ENCODE measurements around the gene TSPAN16.
"Not testable (repeated sequence)": the region's sequence is repeated elsewhere in the genome, so short reads cannot be mapped to it uniquely, and the experiment has no call there.

Gene TSPAN16

DNA sequence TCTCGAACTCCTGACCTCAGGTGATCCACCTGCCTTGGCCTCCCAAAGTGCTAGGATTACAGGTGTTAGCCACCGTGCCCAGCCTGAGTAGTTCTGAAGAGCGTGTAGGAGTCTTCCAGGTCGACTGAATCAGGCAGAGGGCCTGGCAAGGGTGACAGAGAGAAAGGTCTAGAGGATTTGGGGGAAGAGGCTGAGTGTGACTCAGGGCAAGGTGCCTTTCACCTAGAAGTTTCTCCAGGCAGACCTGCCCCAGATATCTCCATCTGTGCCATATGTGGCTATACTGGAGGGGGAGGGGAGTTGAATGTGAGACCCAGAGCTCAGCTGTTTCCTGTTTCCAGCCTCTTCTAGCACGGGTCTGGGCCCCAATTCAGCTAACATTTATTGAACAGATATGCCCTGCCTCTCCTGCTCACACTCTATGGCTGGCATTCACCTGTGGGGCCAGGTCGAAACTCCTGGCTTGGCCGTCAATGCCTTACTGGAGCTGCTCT lies 51.6 kb downstream of the TSPAN16 start:
- no peak for DNase-seq

- no peak for DNase-seq
Measured at GRCh38 chr19:11349171-11349570, 53.2 kb downstream of the TSPAN16 start.

DNA sequence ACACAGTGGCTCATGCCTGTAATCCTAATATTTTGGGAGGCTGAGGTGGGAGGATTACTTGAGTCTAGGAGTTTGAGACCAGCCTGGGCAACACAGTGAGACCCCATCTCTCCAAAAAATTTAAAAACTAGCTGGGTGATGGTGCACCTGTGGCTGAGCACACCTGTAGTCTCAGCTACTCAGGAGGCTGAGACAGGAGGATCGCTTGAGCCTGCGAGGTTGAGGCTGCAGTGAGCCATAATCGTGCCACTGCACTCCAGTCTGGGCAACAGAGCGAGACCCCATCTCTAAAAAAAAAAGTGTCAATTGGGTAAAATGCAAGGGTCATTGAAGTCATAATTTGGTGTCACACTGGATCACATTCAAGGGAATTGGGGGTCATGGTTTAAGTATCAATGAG lies 58.1 kb downstream of the TSPAN16 start:
- not testable (repeated sequence) for DNase-seq

DNA sequence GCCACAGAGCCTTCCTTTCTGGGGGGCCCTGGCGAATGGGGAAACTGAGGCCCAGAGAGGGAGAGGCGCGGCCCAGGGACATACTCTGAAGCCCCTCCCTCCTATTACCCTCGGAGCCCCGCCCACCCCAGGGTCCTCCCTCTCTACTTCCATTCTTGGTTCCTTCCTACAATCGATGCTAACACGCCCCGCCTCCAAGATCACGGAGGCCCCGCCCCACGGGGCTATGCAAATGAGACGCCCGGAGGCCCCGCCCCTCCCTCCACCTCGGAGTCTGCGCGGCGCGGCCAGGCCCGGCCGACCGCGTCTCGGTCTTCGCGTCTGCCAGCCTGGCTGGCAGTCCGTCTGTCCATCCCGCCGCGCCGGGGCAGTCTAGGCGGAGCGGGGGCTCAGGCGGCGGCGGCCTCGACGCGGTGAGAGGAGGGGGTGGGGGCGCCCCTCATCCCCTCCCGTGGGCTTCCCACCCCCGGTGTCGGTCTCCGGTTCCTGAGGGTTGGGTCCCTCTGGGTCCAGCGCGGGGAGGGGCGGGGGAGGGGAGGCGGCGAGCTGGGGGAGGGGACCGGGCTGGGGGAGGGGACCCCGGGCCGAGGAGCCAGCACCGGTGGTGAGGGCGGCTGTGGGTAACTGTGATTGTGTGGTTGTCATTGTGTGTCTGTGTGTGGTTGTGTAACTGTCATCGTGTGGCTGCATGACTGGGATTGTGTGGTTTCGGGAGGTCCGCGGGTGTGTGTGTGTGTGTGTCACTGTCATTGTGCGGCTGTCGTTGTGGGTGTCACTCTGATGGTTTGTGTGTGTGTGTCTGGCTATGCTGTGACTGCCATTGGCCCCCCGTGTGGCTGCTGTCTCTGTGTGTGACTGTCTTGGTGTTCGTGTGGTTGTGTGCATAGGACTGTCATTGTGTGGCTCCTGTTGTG lies 59.5 kb downstream of the TSPAN16 start, which contains the start of gene PLPPR2:
PLPPR2 (plus strand) TSS at position 273 of the 914 bp plus-strand sequence. CDS start 2,242 bp downstream, outside the sequence.
- peak; percentile 2 for DNase-seq

GRCh38 chr19:11356074-11356397 lies 60.1 kb downstream of the TSPAN16 start:
- DNase-seq, result no peak

- DNase-seq, result no peak
Measured at GRCh38 chr19:11356676-11357550, 61.0 kb downstream of the TSPAN16 start.

GRCh38 chr19:11359421-11359820 lies 63.5 kb downstream of the TSPAN16 start:
- DNase-seq, result no peak

DNA sequence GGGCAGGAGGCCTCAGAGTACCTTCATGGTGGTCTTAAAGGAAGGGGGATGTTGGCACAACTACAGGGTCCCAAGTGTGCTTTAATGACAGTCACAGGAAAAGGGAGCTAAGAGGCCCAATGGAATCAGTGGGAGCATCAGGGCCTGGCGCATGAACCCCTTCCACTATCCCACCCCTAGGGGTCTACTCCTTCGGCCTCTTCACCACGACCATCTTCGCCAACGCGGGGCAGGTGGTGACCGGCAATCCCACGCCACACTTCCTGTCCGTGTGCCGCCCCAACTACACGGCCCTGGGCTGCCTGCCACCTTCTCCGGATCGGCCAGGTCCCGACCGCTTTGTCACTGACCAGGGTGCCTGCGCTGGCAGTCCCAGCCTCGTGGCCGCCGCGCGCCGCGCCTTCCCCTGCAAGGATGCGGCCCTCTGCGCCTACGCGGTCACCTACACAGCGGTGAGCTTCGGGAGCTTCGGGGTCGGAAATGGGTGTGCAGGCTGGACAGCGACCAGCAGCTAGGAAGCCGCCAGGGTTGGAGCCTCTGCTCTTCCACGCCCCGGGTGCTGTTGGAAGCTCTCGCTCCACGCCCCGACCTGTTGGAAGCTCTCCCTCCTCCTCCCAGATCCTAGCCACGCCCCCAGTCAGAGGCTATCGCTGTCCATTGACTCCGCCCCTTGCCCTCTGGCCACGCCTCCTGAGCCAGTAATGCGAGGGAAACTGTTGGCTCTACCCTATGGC lies 65.2 kb downstream of the TSPAN16 start:
- no peak for DNase-seq

- DNase-seq, result no peak
Measured at GRCh38 chr19:11361771-11362731, 66.1 kb downstream of the TSPAN16 start.

DNA sequence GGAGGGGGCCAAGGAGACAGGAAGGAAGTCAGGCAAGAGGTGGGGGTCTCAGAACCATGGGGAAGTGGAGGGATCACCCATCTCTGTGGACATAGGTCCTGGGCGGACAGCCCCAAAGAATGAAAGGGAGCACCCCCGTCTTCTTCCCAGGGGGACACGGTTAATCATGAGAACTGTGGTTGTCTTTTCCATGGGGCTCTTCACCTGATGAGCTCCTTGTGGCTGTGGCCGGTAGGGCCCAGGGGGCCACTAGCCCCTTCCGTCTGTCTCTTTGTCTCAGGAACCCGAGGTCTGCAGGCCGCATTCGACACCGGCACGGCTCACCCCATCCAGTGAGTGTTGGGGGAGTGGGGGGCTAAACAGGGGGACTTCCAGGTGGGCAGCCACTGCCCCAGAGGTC lies 67.9 kb downstream of the TSPAN16 start:
- no peak for DNase-seq

DNA sequence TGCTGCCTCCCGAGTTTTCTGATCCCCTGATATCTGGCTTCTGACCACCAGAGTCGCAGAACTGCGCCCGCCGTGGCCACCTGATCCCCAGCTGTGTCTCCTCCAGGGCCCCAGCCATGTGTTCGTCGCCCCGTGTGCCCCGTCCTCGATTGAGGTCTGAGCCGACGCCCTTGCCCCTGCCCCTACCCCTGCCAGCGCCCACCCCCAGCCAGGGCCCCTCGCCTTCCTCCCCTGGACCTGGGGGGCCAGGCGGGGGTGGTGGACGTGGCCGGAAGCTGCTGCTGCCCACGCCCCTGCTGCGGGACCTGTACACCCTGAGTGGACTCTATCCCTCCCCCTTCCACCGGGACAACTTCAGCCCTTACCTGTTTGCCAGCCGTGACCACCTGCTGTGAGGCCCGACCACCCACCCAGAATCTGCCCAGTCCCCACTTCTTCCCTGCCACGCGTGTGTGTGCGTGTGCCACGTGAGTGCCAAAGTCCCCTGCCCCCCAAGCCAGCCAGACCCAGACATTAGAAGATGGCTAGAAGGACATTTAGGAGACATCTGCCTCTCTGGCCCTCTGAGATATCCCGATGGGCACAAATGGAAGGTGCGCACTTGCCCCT lies 68.4 kb downstream of the TSPAN16 start:
- DNase-seq, result no peak

DNA sequence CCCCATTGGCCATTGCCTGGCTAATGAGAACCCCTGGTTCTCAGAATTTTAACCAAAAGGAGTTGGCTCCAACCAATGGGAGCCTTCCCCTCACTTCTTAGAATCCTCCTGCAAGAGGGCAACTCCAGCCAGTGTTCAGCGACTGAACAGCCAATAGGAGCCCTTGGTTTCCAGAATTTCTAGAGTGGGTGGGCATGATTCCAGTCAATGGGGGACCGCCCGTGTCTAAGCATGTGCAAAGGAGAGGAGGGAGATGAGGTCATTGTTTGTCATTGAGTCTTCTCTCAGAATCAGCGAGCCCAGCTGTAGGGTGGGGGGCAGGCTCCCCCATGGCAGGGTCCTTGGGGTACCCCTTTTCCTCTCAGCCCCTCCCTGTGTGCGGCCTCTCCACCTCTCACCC lies 69.0 kb downstream of the TSPAN16 start:
- no peak for DNase-seq

All from NCI-H187 treated with DMSO at 0.1 percent for 48 hours (cell line).